C4-2B (cell line): ENCODE data around the gene CDIPT.

Experiments used
- ZFX ChIP-seq: fragments of 450-650 bp; IDR thresholded peaks from 2 replicates; pipeline ENCODE4 v1.6.1; 2017
- TF ChIP-seq, protein P1 (sequence below): fragments of 450-650 bp; conservative IDR thresholded peaks from 2 replicates; pipeline ENCODE4 v1.5.1; 2017; ENCODE audit warnings: mild to moderate bottlenecking

- TF ChIP-seq, protein P1, sequence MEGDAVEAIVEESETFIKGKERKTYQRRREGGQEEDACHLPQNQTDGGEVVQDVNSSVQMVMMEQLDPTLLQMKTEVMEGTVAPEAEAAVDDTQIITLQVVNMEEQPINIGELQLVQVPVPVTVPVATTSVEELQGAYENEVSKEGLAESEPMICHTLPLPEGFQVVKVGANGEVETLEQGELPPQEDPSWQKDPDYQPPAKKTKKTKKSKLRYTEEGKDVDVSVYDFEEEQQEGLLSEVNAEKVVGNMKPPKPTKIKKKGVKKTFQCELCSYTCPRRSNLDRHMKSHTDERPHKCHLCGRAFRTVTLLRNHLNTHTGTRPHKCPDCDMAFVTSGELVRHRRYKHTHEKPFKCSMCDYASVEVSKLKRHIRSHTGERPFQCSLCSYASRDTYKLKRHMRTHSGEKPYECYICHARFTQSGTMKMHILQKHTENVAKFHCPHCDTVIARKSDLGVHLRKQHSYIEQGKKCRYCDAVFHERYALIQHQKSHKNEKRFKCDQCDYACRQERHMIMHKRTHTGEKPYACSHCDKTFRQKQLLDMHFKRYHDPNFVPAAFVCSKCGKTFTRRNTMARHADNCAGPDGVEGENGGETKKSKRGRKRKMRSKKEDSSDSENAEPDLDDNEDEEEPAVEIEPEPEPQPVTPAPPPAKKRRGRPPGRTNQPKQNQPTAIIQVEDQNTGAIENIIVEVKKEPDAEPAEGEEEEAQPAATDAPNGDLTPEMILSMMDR: no peak
- no peak for TF ChIP-seq ZFX
Measured at GRCh38 chr16:29810699-29811169, 52.3 kb downstream of the CDIPT start.
